SK-N-SH (cell line): Measurements from ENCODE around the gene KCNQ2. TPM values are rescaled to one million over a fixed set of nuclear protein-coding genes. Genes with fewer than 3 reads are reported as not detected.
A peak's percentile ranks its signal among the peaks of the same experiment; 100 is the strongest.

Source experiments
- CTCF ChIA-PET: fragments of 300-600, 350-600 bp; formaldehyde crosslinking; extraction: SDS; loops from one replicate; lab custom pipeline; 2021; lab: Yijun Ruan, JAX
- POLR2A ChIA-PET: fragments of 350-600 bp; sonication (Branson Sonifier 250); formaldehyde crosslinking; extraction: SDS; loops from one replicate; lab custom pipeline; 2020; ENCODE audit warnings: antibody characterized with exemption, inconsistent platforms; lab: Yijun Ruan, JAX
- DNase-seq: peaks from one replicate; pipeline ENCODE4 v3.0.0; 2012
- H2AFZ ChIP-seq: fragments of 200-600 bp; sonication (generic); 2 replicates; pipeline ENCODE4 v1.8.1; 2016; ENCODE audit warnings: antibody characterized with exemption, mild to moderate bottlenecking, low read depth
- H3F3A ChIP-seq: fragments of 200-600 bp; sonication (generic); replicated peaks from 2 replicates; pipeline ENCODE3; 2016; ENCODE audit warnings: antibody characterized with exemption, mild to moderate bottlenecking; ENCODE audit not compliant: insufficient read depth
- H3K27ac ChIP-seq, 2 experiments: fragments of 200-500 bp in 1 of 2; fragments of 200-600 bp in 1 of 2; sonication (Bioruptor generic) in 1 of 2; sonication (generic), shearing (Covaris generic) in 1 of 2; 2 replicates each; pipeline versions ENCODE4 v1.5.1 to v1.6.1; 2014 to 2016; ENCODE audit warnings: low read depth in 2 of 2, inconsistent platforms in 1 of 2, low read length in 1 of 2, mild to moderate bottlenecking in 1 of 2, mixed read lengths in 1 of 2
- H3K27me3 ChIP-seq: fragments of 200-600 bp; sonication (generic), shearing (Covaris generic); 2 replicates; pipeline ENCODE4 v1.6.1; 2016; ENCODE audit warnings: mixed run types; ENCODE audit not compliant: insufficient read depth
- H3K36me3 ChIP-seq, 2 experiments: fragments of 200-500 bp in 1 of 2; fragments of 200-600 bp in 1 of 2; sonication (Bioruptor generic) in 1 of 2; sonication (generic) in 1 of 2; replicated peaks in 1 of 2; 2 replicates each; pipeline versions ENCODE3 to v1.5.1; 2014 to 2016; ENCODE audit warnings: low read length in 1 of 2, mild to moderate bottlenecking in 1 of 2; ENCODE audit not compliant: insufficient read depth in 2 of 2, control insufficient read depth in 1 of 2
- H3K4me1 ChIP-seq, 2 experiments: fragments of 200-500 bp in 1 of 2; fragments of 200-600 bp in 1 of 2; sonication (Bioruptor generic) in 1 of 2; sonication (generic), shearing (Covaris generic) in 1 of 2; 2 replicates each; pipeline versions ENCODE4 v1.5.1 to v1.6.1; 2014 to 2016; ENCODE audit warnings: low read depth in 1 of 2, low read length in 1 of 2, mixed run types in 1 of 2; ENCODE audit not compliant: insufficient read depth in 2 of 2, control insufficient read depth in 1 of 2
- H3K4me2 ChIP-seq: fragments of 200-600 bp; sonication (generic), shearing (Covaris generic); 2 replicates; pipeline ENCODE4 v1.6.1; 2017; ENCODE audit warnings: mixed run types
- H3K4me3 ChIP-seq, 2 experiments: fragments of 200-500 bp in 1 of 2; fragments of 200-600 bp in 1 of 2; sonication (Bioruptor generic) in 1 of 2; sonication (generic), shearing (Covaris generic) in 1 of 2; 2 replicates each; pipeline versions ENCODE4 v1.5.1 to v1.8.1; 2014 to 2016; ENCODE audit warnings: low read depth in 2 of 2, inconsistent platforms in 1 of 2, low read length in 1 of 2, mild to moderate bottlenecking in 1 of 2, mixed read lengths in 1 of 2, moderate library complexity in 1 of 2
- H3K79me2 ChIP-seq: fragments of 200-600 bp; sonication (generic); 2 replicates; pipeline ENCODE4 v1.8.1; 2017; ENCODE audit warnings: mild to moderate bottlenecking; ENCODE audit not compliant: insufficient read depth
- H3K9ac ChIP-seq: fragments of 200-600 bp; sonication (generic); 2 replicates; pipeline ENCODE4 v1.6.1; 2017; ENCODE audit warnings: mixed run types
- H3K9me2 ChIP-seq: fragments of 200-600 bp; sonication (generic); 2 replicates; pipeline ENCODE4 v1.6.1; 2017; ENCODE audit warnings: mixed run types
- H3K9me3 ChIP-seq: fragments of 200-600 bp; sonication (generic); 2 replicates; pipeline ENCODE4 v1.6.1; 2017; ENCODE audit warnings: mixed run types, mild to moderate bottlenecking, moderate library complexity
- H4K20me1 ChIP-seq: fragments of 200-600 bp; sonication (generic); 2 replicates; pipeline ENCODE4 v1.6.1; 2017; ENCODE audit warnings: mild to moderate bottlenecking, mixed run types; ENCODE audit not compliant: insufficient read depth
- CTCF ChIP-seq: fragments of 200-600 bp; sonication (generic); IDR thresholded peaks from 2 replicates; pipeline ENCODE4 v1.6.1; 2017; ENCODE audit warnings: antibody characterized with exemption, mild to moderate bottlenecking, moderate library complexity
- EP300 ChIP-seq, 2 experiments: IDR thresholded peaks; 2 replicates each; pipeline versions ENCODE4 v1.4.0 to v1.6.1; 2012; ENCODE audit warnings: borderline replicate concordance in 1 of 2, low read depth in 1 of 2, low read length in 1 of 2
- FOXM1 ChIP-seq: IDR thresholded peaks from 2 replicates; pipeline ENCODE4 v1.4.0; 2012; ENCODE audit warnings: low read depth, mild to moderate bottlenecking
- MXI1 ChIP-seq: IDR thresholded peaks from 2 replicates; pipeline ENCODE4 v1.6.1; 2012; ENCODE audit warnings: mild to moderate bottlenecking, low read depth, low read length, improper control_type of control experiment
- RCOR1 ChIP-seq: fragments of 150-350 bp; IDR thresholded peaks from 2 replicates; pipeline ENCODE4 v1.6.1; 2017; ENCODE audit warnings: antibody characterized with exemption, low read length
- RXRA ChIP-seq: IDR thresholded peaks from 2 replicates; pipeline ENCODE4 v1.4.0; 2012; ENCODE audit warnings: low read depth, mild to moderate bottlenecking, borderline replicate concordance
- SIN3A ChIP-seq: IDR thresholded peaks from 2 replicates; pipeline ENCODE4 v1.6.1; 2012; ENCODE audit warnings: low read depth, mild to moderate bottlenecking, low read length, moderate library complexity, borderline replicate concordance
- TAF1 ChIP-seq: IDR thresholded peaks from 2 replicates; pipeline ENCODE4 v1.6.1; 2012; ENCODE audit warnings: low read depth, mild to moderate bottlenecking, low read length, moderate library complexity, borderline replicate concordance
- WGBS: methylation state at CpG from one replicate; pipeline ENCODE4 v1.1.6; 2017; ENCODE audit warnings: low lambda C conversion rate; 5-methylcytosine and 5-hydroxymethylcytosine counted together
- polyA plus RNA-seq, 3 experiments: library from polyadenylated mRNA; depleted of rRNA; stranded (reverse); fragments of >200 nt; gene quantifications; 2 replicates each; pipeline ENCODE4 v1.2.3, GENCODE V29; 2012

The KCNQ2 gene
- polyA plus RNA-seq, 1 of the 3 experiments (the other 2 are of a cell fraction) = 3.9 TPM

DNA sequence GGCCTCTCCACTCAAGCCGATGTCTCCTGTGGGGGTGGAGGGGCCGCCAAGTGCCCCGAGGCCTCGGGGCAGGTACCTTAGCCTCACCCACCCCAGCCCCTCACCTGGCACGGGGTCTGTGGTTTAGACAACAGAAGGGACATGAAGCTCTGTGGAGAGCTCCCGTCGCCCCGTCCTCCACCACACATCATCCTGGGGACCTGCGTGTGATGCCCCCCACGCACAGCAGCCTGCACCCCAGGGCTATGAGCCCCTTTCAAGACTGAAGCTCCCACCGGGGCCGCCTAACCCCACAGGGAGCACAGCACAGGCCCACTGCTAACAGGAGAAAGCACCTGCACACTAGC is 8.2 kb downstream of the KCNQ2 start (continued):
- no peak for TF ChIP-seq RXRA

DNA sequence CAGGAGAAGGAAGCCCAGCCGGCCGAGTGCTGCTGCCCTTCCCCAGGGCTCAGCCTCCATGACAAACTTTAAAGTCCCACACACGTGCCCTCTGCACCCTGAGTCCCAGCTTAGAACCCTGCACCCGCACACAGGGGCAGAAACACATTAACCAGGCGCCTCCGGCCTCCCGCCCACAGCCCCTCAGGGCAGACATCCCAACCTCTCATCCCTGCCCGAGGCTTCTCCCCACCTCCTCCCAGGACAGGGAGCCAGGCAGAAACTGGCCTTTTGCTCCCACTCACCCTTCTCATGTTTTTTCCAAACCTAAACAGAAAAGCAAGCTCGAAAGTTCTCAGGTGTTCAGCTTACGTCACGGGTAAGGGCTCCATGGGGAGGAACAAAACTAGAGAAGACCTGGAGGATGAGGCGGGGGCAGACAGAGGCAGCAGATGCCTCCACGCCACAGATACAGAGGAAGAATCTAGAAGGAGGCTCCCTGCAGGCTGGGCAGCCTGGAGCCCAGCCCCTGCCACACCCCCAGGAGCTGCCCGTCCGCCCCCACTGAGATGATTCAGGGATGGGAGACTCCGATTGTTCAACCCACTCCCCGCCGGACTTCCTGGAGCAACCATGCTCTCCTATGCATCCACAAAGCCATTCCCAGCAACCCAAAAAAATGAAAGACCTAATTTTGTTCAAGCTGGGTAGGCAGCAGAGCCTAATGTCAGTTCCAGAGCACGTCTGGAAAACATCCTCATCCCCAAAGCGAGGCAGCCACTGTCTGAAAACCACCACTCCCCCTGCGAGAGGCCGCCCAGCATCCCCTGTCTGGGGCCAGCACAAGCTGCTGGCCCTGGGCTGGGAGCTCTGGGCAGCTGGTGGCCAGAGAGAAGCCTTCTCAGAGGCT is 8.8 kb downstream of the KCNQ2 start:
- Histone ChIP-seq H3K9ac (no peak overlapping the region), H3F3A (no peaks in the 10 kb centered on the region), H3K36me3 (no peaks in the 10 kb centered on the region), H3K4me2 (no peak overlapping the region), H3K4me1 (peaks cover 0 to 95% of the 10 kb centered on the region in 2 experiments; a peak in 2 of 4 replicates), H3K27ac (peak overlapping the region in 1 of 2 experiments; percentile 97; a peak in 2 of 4 replicates), H3K27me3 (peaks cover 17% of the 10 kb centered on the region), H3K4me3 (no peak overlapping the region; a peak in 1 of 4 replicates), H2AFZ (no peak overlapping the region), H3K79me2 (no peaks in the 10 kb centered on the region), H4K20me1 (no peaks in the 10 kb centered on the region), H3K9me3 (no peaks in the 10 kb centered on the region), H3K9me2 (no peaks in the 10 kb centered on the region)
- TF ChIP-seq MXI1 (peak; percentile 74; the same call in 1 of the 2 replicates), RCOR1 (no peak), EP300 (IDR thresholded peaks at IDR 0.05; ENCODE audit: borderline replicate concordance in 1 of 2, low read depth in 1 of 2, low read length in 1 of 2) (peak in 1 of 2 experiments; percentile 48; a peak in 1 of 4 replicates), CTCF (no peak), SIN3A (no peak)
- DNase-seq = peak; percentile 88
- 33% methylated on average over 18 of the region's 22 CpGs for WGBS
- ChIA-PET POLR2A (interaction anchor here (1.0 to 3.0 kb wide), 5 partner anchors 8 to 57 kb away, joined by 3 to 14 read pairs (median 5); partner anchors contain the start of genes KCNQ2 and PPDPF), CTCF (interaction anchor here (1.0 to 3.1 kb wide), 6 partner anchors 9 to 74 kb away, joined by 3 to 17 read pairs (median 4); partner anchors contain the start of genes KCNQ2 and PTK6)

DNA sequence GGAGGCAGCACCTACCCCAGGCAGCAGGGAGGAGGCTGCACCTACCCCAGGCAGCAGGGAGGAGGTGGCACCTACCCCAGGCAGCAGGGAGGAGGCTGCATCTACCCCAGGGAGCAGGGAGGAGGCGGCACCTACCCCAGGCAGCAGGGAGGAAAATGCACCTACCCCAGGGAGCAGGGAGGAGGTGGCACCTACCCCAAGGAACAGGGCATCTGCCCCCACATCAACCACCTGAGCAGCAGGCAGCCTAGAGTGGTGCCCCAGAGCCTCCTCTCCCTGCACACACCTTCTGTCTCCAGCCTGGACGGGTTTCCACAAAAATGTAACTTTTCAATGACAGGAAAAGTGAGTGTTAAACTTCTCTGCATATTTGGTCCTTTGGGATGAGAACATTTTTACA is 10.2 kb downstream of the KCNQ2 start:
- H3K79me2 ChIP-seq = no peaks in the 10 kb centered on the region
- H3K27me3 ChIP-seq = peaks cover 17% of the 10 kb centered on the region
- POLR2A ChIA-PET = no interaction called here
- no peaks in the 10 kb centered on the region for H3K36me3 ChIP-seq
- H3K27ac ChIP-seq = peak overlapping the region in 1 of 2 experiments; percentile 97; a peak in 1 of 4 replicates
- WGBS = 18% methylated on average over 1 of the region's 2 CpGs
- CTCF ChIA-PET = interaction anchor here (1.1 to 1.6 kb wide), 2 partner anchors 10 to 19 kb away, joined by 3 to 5 read pairs; partner anchors contain the start of gene KCNQ2
- H3K4me2 ChIP-seq = no peak overlapping the region
- H3K9me3 ChIP-seq = no peaks in the 10 kb centered on the region
- no peak overlapping the region for H2AFZ ChIP-seq
- DNase-seq = no peak
- no peak overlapping the region for H3K4me3 ChIP-seq
- H3K4me1 ChIP-seq = peaks cover 0 to 95% of the 10 kb centered on the region in 2 experiments; a peak in 2 of 4 replicates
- H3K9ac ChIP-seq = no peak overlapping the region
- H3K9me2 ChIP-seq = no peaks in the 10 kb centered on the region
- no peaks in the 10 kb centered on the region for H4K20me1 ChIP-seq
- no peak for TF ChIP-seq FOXM1
- no peak for TF ChIP-seq MXI1
- no peak for TF ChIP-seq TAF1
- no peaks in the 10 kb centered on the region for H3F3A ChIP-seq
